RWPE1 (cell line): Measurements from ENCODE around the gene CEACAM5.

Experiments
- CTCF ChIA-PET: fragments of 350-600 bp; sonication (Branson Sonifier 250); formaldehyde crosslinking; extraction: SDS; loops from one replicate; lab custom pipeline; 2021; lab: Yijun Ruan, JAX
- POLR2A ChIA-PET: fragments of 400-600 bp; formaldehyde crosslinking; extraction: SDS; loops from one replicate; lab custom pipeline; 2020; ENCODE audit warnings: antibody characterized with exemption; ENCODE audit not compliant: low non-redundant PET; lab: Yijun Ruan, JAX
- DNase-seq: peaks from one replicate; pipeline ENCODE4 v3.0.0; 2012; ENCODE audit warnings: low spot score
- H3K27ac ChIP-seq: fragments of 450-650 bp; 2 replicates; pipeline ENCODE4 v1.5.1; 2017
- TF ChIP-seq, protein P1 (sequence below): fragments of 450-650 bp; conservative IDR thresholded peaks from 2 replicates; pipeline ENCODE4 v1.5.1; 2017; ENCODE audit warnings: low read depth, mild to moderate bottlenecking

CEACAM5 gene

GRCh38 chr19:41687419-41687818, 21.0 kb upstream of the CEACAM5 start:
- TF ChIP-seq, protein P1, sequence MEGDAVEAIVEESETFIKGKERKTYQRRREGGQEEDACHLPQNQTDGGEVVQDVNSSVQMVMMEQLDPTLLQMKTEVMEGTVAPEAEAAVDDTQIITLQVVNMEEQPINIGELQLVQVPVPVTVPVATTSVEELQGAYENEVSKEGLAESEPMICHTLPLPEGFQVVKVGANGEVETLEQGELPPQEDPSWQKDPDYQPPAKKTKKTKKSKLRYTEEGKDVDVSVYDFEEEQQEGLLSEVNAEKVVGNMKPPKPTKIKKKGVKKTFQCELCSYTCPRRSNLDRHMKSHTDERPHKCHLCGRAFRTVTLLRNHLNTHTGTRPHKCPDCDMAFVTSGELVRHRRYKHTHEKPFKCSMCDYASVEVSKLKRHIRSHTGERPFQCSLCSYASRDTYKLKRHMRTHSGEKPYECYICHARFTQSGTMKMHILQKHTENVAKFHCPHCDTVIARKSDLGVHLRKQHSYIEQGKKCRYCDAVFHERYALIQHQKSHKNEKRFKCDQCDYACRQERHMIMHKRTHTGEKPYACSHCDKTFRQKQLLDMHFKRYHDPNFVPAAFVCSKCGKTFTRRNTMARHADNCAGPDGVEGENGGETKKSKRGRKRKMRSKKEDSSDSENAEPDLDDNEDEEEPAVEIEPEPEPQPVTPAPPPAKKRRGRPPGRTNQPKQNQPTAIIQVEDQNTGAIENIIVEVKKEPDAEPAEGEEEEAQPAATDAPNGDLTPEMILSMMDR: no peak
- POLR2A ChIA-PET: no interaction called here
- CTCF ChIA-PET: interaction anchor here (1.4 kb wide), 1 partner anchor 19 kb away, joined by 5 read pairs; no protein-coding TSS in a partner anchor
- no peak overlapping the region for H3K27ac ChIP-seq
- DNase-seq: no peak

DNA sequence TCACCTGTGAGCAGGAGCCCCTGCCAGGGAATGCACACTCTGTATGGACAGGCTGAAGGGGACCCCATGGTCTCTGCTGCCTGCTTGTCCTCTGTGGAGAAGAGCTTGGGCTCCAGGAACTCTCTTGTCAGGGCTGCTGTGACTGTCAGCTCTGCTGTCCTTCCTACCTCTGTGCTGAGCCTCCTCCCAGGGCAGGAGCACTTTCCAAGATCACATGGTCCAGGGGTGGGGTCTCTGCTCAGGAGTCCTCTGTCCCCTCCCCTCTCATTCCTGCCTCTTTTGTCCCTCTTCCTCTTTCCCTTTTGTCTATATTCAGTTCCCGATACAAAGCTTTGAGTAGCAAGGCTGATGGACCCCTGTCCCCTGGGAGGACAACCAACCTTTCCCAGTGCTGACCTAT, 20.3 kb upstream of the CEACAM5 start, which contains the start of gene CEACAM7:
Gene CEACAM7 (minus strand): TSS at position 173 of the 400 bp plus-strand sequence. CDS start 105 bp downstream, at position 68.
- H3K27ac ChIP-seq: no peak within 1 kb of the TSS
- ChIA-PET POLR2A (no interaction called here), CTCF (interaction anchor here (1.4 kb wide), 1 partner anchor 19 kb away, joined by 5 read pairs; no protein-coding TSS in a partner anchor)
- TF ChIP-seq, protein P1: no peak
- DNase-seq: no peak

- DNase-seq: no peak
- TF ChIP-seq, protein P1: no peak
- H3K27ac ChIP-seq: no peak overlapping the region
- ChIA-PET CTCF (no interaction called here), POLR2A (interaction anchor here (0.6 kb wide), 1 partner anchor 171 kb away, joined by 5 read pairs; no protein-coding TSS in a partner anchor)
These were observed 19.7 kb upstream of the CEACAM5 start for GRCh38 chr19:41688687-41689086.

GRCh38 chr19:41689993-41690800, 18.2 kb upstream of the CEACAM5 start:
- DNase-seq: no peak
- no peak overlapping the region for H3K27ac ChIP-seq
- TF ChIP-seq, protein P1: no peak
- POLR2A ChIA-PET: no interaction called here
- CTCF ChIA-PET: interaction anchor here (0.6 to 0.7 kb wide), 2 partner anchors 48 to 129 kb away, joined by 3 read pairs; no protein-coding TSS in a partner anchor

DNA sequence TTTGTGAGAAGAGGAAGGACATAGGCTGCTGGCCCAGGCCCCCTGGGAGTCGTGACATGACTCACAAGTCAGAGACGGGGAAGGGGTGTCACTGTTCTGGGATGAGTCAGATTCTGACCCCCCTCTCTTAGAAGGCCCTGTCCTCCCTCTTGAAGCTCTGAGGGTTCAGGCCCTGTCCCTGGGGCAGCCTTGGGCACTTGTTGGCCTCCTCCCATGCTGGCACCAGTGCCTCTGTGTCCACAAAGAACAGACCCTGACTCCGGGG, 17.7 kb upstream of the CEACAM5 start:
- no peak overlapping the region for H3K27ac ChIP-seq
- TF ChIP-seq, protein P1: no peak
- no peak for DNase-seq
- ChIA-PET POLR2A (no interaction called here), CTCF (interaction anchor here (0.6 to 0.8 kb wide), 3 partner anchors 15 to 386 kb away, joined by 3 to 5 read pairs (median 4); no protein-coding TSS in a partner anchor)

GRCh38 chr19:41691268-41691970, 17.0 kb upstream of the CEACAM5 start:
- TF ChIP-seq, protein P1: peak; percentile 62
- POLR2A ChIA-PET: no interaction called here
- DNase-seq: peak; percentile 29
- no peak overlapping the region for H3K27ac ChIP-seq
- CTCF ChIA-PET: interaction anchor here (0.6 to 0.8 kb wide), 4 partner anchors 14 to 385 kb away, joined by 3 to 5 read pairs (median 4); no protein-coding TSS in a partner anchor
